K562 (cell line): Measurements from ENCODE around the gene GP1BA. TPM values are rescaled to one million over a fixed set of nuclear protein-coding genes. Genes with fewer than 3 reads are reported as not detected.

Experiments used
- ARID4B ChIP-seq: sonication (generic); formaldehyde crosslinking; IDR thresholded peaks from 2 replicates; pipeline ENCODE4 v1.8.0; 2022; ENCODE audit warnings: mild to moderate bottlenecking, missing genetic modification reagents
- EP400 ChIP-seq: fragments of 450-650 bp; IDR thresholded peaks from 2 replicates; pipeline ENCODE4 v1.6.1; 2017; ENCODE audit warnings: antibody characterized with exemption, mild to moderate bottlenecking, moderate library complexity
- FOXP1 ChIP-seq: sonication (generic); formaldehyde crosslinking; IDR thresholded peaks from 2 replicates; pipeline ENCODE4 v1.8.0; 2022; ENCODE audit warnings: mild to moderate bottlenecking, missing genetic modification reagents
- HMGN3 ChIP-seq: IDR thresholded peaks from 2 replicates; pipeline ENCODE4 v1.6.1; 2011; ENCODE audit warnings: borderline replicate concordance, low read depth, mild to moderate bottlenecking, mixed read lengths, low read length; ENCODE audit not compliant: insufficient read length; ENCODE audit errors: extremely low read depth
- PKNOX1 ChIP-seq: fragments of 450-650 bp; IDR thresholded peaks from 2 replicates; pipeline ENCODE4 v1.6.1; 2016
- POLR2AphosphoS5 ChIP-seq: IDR thresholded peaks from 2 replicates; pipeline ENCODE4 v1.6.1; 2011; ENCODE audit warnings: mild to moderate bottlenecking, low read depth, low read length, moderate library complexity; ENCODE audit not compliant: control insufficient read depth, insufficient read depth
- TRIM28 ChIP-seq: fragments of 450-650 bp; IDR thresholded peaks from 2 replicates; pipeline ENCODE4 v1.6.1; 2017
- ZNF175 ChIP-seq: fragments of 200-800 bp; sonication (Bioruptor generic); IDR thresholded peaks from 2 replicates; pipeline ENCODE4 v1.6.1; 2016; ENCODE audit warnings: low read depth, mild to moderate bottlenecking, missing genetic modification characterization, missing compliant biosample characterization
- ZNF644 ChIP-seq: fragments of 200-800 bp; sonication (Bioruptor generic); IDR thresholded peaks from 2 replicates; pipeline ENCODE4 v1.6.1; 2016; ENCODE audit warnings: low read depth, missing genetic modification characterization, missing compliant biosample characterization
- polyA plus RNA-seq, 8 experiments: library from polyadenylated mRNA; depleted of rRNA in 4 of 8; stranded (reverse) in 5 of 8; unstranded in 3 of 8; fragments of >200 nt; fragmentation: Nextera tagmentation in 2 of 8; fragmentation: Illumina TruSeq in 1 of 8; extraction: Ambion mirVana in 2 of 8; extraction: Trizol in 1 of 8; gene quantifications; 2 replicates each; pipeline versions ENCODE4 v1.2.1 to v1.2.3, GENCODE V29; 2011 to 2014; ENCODE audit warnings: inconsistent platforms in 1 of 8, missing spikeins in 1 of 8
- total RNA-seq, 7 experiments: library from RNA; depleted of rRNA in 6 of 7; stranded (reverse); fragments of >200 nt in 6 of 7; fragmentation: Illumina TruSeq in 2 of 7; extraction: Trizol in 2 of 7; gene quantifications; 2 replicates each; pipeline versions ENCODE4 v1.2.1 to v1.2.3, GENCODE V29; 2011 to 2021; ENCODE audit warnings: low replicate concordance in 1 of 7

The GP1BA gene
- total and polyA plus RNA-seq, 9 of the 15 experiments (the other 6 are each of a cell fraction or from before 2014, with no cell fraction given) = 0.01 TPM; not detected in 8

DNA sequence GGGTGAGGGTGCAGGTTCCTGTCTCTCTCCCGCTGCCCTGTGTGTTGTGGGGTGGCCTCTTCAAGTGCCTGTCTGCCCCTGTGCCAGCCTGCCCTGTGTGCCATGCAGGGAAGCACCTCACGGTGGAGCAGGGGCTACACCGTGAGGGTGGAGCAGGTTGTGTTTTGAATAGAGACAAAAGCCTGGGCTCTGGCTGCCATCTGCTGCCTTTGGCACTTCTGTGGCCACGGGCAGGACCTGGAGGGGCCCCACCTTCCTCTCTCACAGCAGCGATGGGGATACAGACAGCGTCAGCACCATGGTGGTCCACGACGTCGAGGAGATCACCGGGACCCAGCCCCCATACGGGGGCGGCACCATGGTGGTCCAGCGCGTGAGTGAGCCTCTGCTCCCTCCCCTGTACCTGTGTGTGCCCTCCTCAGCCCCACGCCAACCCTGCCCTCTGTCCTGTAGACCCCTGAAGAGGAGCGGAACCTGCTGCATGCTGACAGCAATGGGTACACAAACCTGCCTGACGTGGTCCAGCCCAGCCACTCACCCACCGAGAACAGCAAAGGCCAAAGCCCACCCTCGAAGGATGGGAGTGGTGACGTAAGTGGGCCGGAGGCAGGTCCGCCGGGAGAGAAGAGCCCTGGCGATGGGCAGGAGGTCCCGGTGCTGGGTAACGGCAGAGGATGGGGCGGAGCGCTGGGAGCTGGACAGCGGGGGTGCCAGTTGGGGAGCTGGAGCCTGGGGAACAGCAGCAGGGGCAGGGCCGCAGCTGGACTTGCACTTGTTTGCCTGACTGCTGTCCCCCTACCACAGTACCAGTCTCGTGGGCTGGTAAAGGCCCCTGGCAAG, 38.1 kb upstream of the GP1BA start (continued):
- TF ChIP-seq ZNF644 (tag) (no peak), TRIM28 (no peak), FOXP1 (no peak), ARID4B (no peak), PKNOX1 (no peak), EP400 (no peak), ZNF175 (CRISPR knock-in tag) (no peak), HMGN3 (no peak), POLR2AphosphoS5 (no peak)
